Hypothalamus (tissue), 51 donors: ENCODE data around the gene MACC1.
A peak's percentile ranks its signal among the peaks of the same experiment; 100 is the strongest.

Experiments
- DNase-seq, 51 donors: peaks; one replicate each; lab custom pipeline; 2025; lab: John Stamatoyannopoulos, UW

Gene MACC1

GRCh38 chr7:20232848-20233247 lies 15.7 kb upstream of the MACC1 start:
- DNase-seq, result no peak

- DNase-seq, result peak in 1 of 51 donors; percentile 10
Observed at GRCh38 chr7:20229646-20230500, 12.7 kb upstream of the MACC1 start.

- DNase-seq, result no peak
Observed at GRCh38 chr7:20229081-20229480, 11.9 kb upstream of the MACC1 start.

- DNase-seq, result no peak
Observed at GRCh38 chr7:20228654-20229053, 11.5 kb upstream of the MACC1 start.

GRCh38 chr7:20227291-20227795 lies 10.2 kb upstream of the MACC1 start:
- no peak for DNase-seq

- DNase-seq, result no peak
Observed at GRCh38 chr7:20226860-20227259, 9.7 kb upstream of the MACC1 start.

GRCh38 chr7:20225384-20225783 lies 8.2 kb upstream of the MACC1 start:
- DNase-seq, result no peak

- no peak for DNase-seq
Observed at GRCh38 chr7:20224025-20224424, 6.8 kb upstream of the MACC1 start.

- DNase-seq, result no peak
Observed at GRCh38 chr7:20223356-20223755, 6.2 kb upstream of the MACC1 start.

GRCh38 chr7:20222219-20222828 lies 5.1 kb upstream of the MACC1 start:
- DNase-seq, result no peak

GRCh38 chr7:20220921-20221547 lies 3.9 kb upstream of the MACC1 start:
- DNase-seq, result no peak

- DNase-seq, result no peak
Observed at GRCh38 chr7:20220293-20220761, 3.1 kb upstream of the MACC1 start.

- DNase-seq, result peak in 25 of 51 donors; percentile 1 to 55 (median 16)
Observed at GRCh38 chr7:20219446-20220292, 2.5 kb upstream of the MACC1 start.

GRCh38 chr7:20219062-20219445 lies 1.9 kb upstream of the MACC1 start:
- no peak for DNase-seq

GRCh38 chr7:20218279-20218678 lies 1.1 kb upstream of the MACC1 start:
- DNase-seq, result no peak

- DNase-seq, result no peak
Observed at GRCh38 chr7:20216406-20217036, 663 bp downstream of the MACC1 start.

- DNase-seq, result no peak
Observed at GRCh38 chr7:20214921-20215669, 2.1 kb downstream of the MACC1 start.

GRCh38 chr7:20214132-20214531 lies 3.1 kb downstream of the MACC1 start:
- DNase-seq, result no peak

GRCh38 chr7:20213378-20213777 lies 3.8 kb downstream of the MACC1 start:
- no peak for DNase-seq
